RWPE1 (cell line): Measurements from ENCODE around the gene TBC1D1.
A peak's percentile ranks its signal among the peaks of the same experiment; 100 is the strongest.

ENCODE experiments used
- CTCF ChIA-PET: fragments of 350-600 bp; sonication (Branson Sonifier 250); formaldehyde crosslinking; extraction: SDS; loops from one replicate; lab custom pipeline; 2021; lab: Yijun Ruan, JAX
- POLR2A ChIA-PET: fragments of 400-600 bp; formaldehyde crosslinking; extraction: SDS; loops from one replicate; lab custom pipeline; 2020; ENCODE audit warnings: antibody characterized with exemption; ENCODE audit not compliant: low non-redundant PET; lab: Yijun Ruan, JAX
- DNase-seq: peaks from one replicate; pipeline ENCODE4 v3.0.0; 2012; ENCODE audit warnings: low spot score
- H3K27ac ChIP-seq: fragments of 450-650 bp; 2 replicates; pipeline ENCODE4 v1.5.1; 2017
- CTCF ChIP-seq: fragments of 450-650 bp; conservative IDR thresholded peaks from 2 replicates; pipeline ENCODE4 v1.5.1; 2017; ENCODE audit warnings: low read depth, mild to moderate bottlenecking

Gene TBC1D1

GRCh38 chr4:38077791-38078489, 187.1 kb downstream of the TBC1D1 start:
- H3K27ac ChIP-seq = 0 out of 2 replicates have a peak overlapping the region, but pooled peaks have one; percentile 16
- ChIA-PET POLR2A (no interaction called here), CTCF (interaction anchor here (1.2 to 1.9 kb wide), 2 partner anchors 9 to 598 kb away, joined by 4 to 6 read pairs; no protein-coding TSS in a partner anchor)
- TF ChIP-seq CTCF = no peak
- no peak for DNase-seq

GRCh38 chr4:38078590-38079421, 187.9 kb downstream of the TBC1D1 start:
- TF ChIP-seq CTCF = no peak
- CTCF ChIA-PET = interaction anchor here (0.6 to 1.9 kb wide), 3 partner anchors 10 to 597 kb away, joined by 3 to 6 read pairs (median 4); no protein-coding TSS in a partner anchor
- POLR2A ChIA-PET = no interaction called here
- H3K27ac ChIP-seq = peak overlapping the region; percentile 88
- DNase-seq = peak; percentile 50

- TF ChIP-seq CTCF = no peak
- no peak for DNase-seq
- ChIA-PET POLR2A (no interaction called here), CTCF (no interaction called here)
- H3K27ac ChIP-seq = peak overlapping the region; percentile 88
Measured at GRCh38 chr4:38080061-38080974, 189.4 kb downstream of the TBC1D1 start.

- H3K27ac ChIP-seq = no peak overlapping the region
- TF ChIP-seq CTCF = no peak
- ChIA-PET CTCF (interaction anchor here (0.6 kb wide), 2 partner anchors 29 to 163 kb away, joined by 3 read pairs; no protein-coding TSS in a partner anchor), POLR2A (no interaction called here)
- DNase-seq = no peak
Measured at GRCh38 chr4:38082021-38082420, 191.1 kb downstream of the TBC1D1 start.

- TF ChIP-seq CTCF = no peak
- POLR2A ChIA-PET = no interaction called here
- no peak overlapping the region for H3K27ac ChIP-seq
- no peak for DNase-seq
- CTCF ChIA-PET = no interaction called here
Measured at GRCh38 chr4:38082424-38083385, 191.8 kb downstream of the TBC1D1 start.
